ENCODE measurements around the gene PPFIBP2.
A peak's percentile ranks its signal among the peaks of the same experiment; 100 is the strongest.

Gene PPFIBP2

DNA sequence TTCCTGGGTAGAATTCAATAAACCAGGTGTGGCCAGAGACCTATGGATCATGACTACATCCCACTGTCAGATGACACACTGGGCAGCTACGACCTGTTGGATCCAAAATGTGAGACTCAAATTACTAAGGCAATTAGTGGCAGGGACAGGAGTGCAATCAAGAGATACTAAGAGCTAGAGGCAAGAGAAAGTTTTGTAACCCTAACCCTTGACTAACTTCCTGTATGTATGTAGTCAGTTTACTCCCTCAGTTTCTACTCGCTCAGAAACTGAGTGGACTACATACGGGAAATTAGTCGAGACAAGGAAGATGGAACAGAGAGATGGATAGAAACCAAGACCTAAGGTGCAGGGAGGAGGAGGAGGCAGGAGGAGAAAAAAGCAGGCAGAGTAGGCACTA is 156.8 kb downstream of the PPFIBP2 start:
- no peak for DNase-seq

DNA sequence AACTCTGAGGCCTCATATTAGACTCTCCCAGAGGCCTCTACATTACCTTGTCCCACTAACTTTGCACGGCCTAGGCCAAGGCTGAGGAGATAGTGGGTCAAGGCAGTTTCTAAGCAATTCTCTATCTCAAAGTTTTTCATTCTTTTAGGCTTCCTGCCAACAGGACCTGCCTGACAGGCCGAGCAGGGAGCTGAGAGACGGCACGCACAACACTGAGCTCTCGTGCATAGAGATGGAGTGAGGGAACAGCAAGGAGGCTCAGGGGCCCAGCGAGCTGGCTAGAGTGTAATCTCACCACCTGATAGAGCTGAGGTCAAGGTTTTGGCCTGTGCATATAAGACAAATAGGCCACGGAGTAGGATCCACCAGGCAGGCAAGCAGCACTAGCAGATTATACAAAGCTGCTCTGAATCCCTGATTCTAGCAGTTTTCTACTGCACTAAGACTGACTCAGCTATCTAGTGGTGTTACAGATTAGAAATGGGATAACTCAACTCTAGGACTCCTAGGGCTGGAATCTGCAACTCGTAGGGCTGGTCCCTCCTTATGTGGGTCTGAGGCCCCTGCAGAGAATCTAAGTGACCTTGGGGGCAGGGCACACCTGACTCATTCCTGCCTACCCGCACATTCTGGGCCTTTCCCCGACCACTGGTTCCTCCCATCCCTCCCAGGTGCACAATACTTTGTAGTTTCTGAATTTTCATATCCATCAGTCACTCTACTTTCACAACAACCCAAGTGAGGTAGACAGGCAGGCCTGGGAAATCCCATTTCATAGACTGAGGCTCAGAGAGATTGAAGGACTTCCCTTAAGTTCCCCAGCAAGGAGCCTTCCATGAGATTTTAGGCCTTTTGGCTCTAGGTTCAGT is 157.8 kb downstream of the PPFIBP2 start:
- DNase-seq: no peak

DNA sequence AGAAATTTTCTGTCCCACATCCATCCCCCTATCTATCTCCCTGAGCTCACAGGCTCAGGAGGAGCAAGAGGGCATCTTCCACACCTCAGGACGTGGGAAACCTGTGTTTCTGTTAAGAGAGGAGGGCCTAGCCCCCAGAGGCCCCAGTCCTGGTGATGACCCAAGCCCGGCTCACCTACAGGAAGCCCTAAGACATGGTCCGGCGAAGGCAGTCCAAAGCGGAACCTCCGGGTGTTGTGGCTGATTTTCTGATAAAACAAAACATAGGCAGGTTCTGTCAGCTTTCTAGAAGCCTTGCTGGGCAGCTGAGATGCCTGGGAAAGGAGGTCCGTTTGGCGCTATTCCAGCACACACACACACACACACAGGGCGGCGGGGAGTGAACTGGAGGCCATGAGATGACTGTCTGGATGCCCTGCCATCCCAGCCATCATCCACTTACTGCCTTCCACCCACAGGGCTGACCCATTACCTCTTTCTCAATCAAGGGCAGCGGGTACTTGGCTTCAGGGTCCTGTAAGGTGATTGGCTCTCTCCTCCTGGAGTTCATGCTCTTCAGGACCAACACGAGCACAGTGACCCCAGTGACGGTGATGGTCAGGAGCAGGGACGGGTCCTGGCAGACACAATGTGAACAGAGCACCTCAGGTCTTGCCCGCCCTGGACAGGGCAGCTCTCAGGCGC is 158.6 kb downstream of the PPFIBP2 start:
- no peak for DNase-seq

DNA sequence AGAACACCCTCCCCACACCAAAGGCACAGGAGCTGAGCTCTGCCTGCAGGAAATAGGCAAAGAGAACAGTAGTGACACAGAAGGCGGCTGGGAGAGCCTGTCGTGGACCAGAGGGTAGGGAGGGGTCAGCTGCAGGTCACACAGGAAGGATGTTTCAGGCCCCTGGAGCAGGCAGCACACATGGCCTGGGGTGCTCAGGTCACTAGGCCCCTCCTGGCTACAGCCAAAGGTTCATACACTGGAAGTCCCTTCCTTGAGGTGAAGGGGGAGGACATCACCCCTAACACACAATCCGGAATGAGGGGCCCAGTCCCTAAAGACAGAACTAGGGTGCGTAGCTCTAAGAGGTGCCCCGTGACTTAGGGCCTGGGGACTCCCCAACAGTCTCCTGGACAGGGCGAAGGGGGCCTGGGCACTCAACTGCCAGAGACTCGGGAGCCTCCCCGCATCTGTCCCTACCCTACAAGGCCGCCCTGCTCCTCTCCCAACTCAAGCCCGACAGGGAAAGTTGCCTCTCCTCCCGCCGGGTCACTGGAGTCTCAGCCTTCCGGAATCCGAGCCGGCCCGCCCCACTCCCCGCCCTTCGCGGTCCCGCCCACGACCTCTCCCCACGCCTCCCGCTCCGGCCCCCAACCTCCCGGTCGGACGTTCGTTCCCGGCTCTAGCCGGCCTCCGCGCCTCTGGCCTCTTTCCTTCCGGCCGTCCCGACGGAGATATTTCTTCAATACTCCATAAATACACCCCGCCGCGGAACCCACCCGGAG is 159.3 kb downstream of the PPFIBP2 start, which contains the start of gene CYB5R2:
Gene CYB5R2, minus strand, starts transcription at position 541 of the 764 bp plus-strand sequence. CDS start 675 bp downstream, outside the sequence.
- peak; percentile 21 for DNase-seq

DNA sequence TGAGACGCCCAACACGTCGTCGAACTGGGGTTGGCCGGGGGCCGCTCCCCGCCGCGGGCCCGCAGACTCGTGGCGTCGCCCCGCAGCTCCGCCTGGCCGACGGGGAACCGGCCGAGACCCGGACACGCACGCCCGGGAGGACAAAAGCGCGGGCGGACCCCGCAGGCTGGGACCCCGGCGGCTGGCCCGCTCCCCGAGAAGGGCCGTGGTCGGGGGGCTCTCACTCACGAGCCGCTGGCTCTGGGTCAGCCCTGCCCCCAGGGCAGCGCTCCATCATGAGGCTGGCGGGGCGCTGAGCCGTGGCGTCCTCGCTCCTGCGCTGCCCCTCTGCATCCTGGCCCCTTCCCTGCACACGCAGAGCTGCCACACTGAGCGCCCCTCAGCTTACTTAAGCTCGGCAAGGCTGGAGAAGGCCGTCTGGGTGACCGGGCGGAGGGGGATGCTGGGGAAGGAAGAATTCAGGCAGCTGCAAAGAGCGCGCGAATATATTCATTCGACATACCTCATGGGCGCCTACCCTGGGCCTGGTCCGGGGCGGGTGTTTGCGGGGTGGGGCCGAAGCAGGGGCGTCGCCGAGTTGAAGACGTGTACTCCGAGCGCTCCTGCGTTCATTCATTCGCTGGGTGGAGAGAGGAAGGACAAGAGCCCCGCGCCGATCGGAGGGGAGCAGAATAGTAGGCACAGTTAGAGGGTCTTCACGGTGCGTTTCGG is 160.1 kb downstream of the PPFIBP2 start:
- DNase-seq: peak; percentile 40

DNA sequence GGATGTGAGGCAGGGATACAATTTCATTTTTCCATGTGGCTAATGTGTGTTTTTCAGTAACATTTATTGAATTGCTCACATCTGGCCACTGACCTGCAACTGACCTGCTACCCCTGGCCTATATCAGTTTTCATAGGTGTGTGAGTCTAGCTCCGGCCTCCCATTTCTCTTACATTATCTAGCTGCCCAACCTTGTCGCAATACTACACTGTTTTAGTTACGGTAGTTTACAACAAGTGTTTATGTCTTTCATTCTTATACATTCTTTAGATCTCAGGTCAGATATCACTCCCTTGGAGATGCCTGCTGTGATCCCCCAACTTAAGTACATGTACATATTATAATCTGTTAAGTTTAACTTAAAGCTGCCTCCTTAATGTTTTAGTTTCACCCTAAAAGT is 161.8 kb downstream of the PPFIBP2 start:
- no peak for DNase-seq

DNA sequence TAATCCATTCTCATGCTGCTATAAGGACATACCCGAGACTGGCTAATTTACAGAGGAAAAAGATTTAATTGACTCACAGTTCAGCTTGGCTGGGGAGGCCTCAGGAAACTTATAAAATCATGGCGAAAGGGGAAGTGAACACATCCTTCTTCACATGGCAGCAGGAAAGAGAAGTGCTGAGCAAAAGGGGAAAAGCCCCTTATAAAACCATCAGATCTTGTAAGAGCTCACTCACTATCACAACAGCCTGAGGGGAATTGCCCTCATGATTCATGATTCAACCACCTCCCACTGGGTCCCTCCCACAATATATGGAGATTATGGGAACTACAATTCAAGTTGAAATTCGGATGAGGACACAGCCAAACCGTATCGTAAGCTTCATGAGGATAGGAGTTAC is 163.3 kb downstream of the PPFIBP2 start:
- DNase-seq: no peak

DNA sequence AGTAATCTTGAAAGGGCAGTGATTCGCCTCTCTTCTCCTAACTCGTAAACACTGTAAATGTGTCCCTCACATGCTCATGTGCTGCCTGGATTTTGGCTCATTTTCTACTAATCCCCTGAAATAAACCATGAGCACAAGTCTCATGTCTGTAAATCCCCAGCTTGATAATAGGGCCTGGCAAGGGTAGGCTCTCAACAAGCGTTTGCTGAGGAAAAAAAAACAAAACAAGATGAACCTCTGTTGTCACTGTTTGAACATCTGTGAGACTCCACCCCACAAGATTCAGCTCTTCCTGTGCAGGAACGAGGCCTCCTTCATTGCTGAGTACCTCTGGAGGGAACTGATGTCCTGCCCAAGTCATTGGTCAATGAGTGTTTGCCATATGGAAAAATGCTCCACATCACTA is 164.0 kb downstream of the PPFIBP2 start:
- no peak for DNase-seq

DNA sequence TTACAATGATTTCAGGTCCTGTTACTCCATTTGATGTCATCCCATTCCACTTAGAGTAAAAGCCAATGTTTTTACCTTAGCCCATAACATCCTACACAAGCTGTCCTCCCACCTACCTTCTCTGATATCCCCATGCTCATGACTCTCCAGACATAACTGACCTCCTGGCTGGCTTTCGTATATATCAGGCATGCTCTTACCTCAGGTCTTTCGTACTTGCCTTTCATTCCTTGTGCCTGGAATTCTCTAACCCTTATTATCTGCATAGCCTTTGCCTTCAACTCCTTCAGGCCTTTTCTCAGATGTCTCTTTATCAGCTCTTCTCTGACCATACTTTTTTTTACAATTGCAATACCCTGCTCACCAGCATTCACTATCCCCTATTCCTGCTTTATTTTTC is 169.8 kb downstream of the PPFIBP2 start:
- DNase-seq: no peak

DNA sequence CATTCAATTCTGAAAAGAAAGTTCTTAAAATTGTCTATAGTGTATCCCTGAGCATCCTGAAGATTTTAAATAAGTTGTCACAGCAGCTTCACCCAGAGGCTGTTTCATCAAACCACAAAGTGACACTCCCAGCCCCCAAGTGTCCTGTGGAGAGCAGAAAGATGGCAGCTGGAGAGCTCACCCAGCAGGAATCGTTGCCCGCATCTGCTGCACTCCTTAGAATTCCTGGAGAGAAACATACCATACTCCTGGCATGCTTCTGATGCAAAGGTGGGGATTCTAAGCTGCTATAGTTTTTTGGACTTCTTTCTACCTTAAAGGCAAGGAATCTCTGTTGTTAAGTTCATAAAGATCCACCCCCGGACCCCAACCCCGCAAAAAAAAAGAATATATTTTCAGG is 173.0 kb downstream of the PPFIBP2 start:
- DNase-seq: no peak

DNA sequence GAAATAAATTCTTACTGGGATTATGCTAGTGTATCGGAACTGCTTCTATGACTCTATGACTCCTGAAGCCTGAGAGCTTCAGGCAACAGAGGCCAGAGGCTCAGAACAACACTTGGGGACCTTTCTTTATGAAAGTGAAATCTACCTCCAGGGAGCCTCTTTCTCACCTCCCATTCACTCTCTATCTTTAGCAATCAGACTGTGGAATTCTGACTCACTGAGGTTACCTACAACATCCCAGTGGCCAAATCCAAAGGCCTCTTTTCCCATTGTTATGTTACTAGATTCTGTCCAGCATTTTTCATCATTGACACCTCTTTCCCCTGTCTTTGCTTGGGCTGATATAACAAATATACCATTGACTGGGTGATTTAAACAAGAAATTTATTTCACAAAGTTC is 173.6 kb downstream of the PPFIBP2 start:
- DNase-seq: no peak

DNA sequence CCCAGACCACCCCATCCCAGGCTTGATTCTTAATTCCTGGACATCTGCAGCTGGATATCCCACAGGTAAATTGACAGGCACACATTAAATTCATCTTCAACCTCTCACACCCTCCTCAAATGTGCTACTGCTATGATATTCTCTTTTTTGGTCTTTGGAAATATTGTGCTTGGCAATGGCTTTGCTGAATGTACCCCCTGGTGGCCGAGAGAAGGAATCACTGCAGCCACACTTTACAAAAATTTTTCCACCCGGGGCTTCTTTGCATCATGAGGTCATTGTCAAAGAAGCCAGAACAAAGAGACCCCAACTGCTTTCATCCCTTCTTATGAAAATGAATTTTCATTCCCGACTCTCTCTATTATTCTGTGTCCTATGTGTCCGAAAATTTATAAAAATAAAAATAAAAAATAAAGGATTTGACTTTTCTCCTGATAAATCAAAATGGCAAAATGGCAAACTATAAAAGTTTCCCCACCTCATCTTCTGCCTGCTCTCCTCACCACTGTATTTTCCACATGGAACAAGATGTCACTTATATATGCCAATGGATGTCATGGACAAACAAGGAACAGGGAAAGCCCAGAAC is 174.5 kb downstream of the PPFIBP2 start:
- no peak for DNase-seq

DNA sequence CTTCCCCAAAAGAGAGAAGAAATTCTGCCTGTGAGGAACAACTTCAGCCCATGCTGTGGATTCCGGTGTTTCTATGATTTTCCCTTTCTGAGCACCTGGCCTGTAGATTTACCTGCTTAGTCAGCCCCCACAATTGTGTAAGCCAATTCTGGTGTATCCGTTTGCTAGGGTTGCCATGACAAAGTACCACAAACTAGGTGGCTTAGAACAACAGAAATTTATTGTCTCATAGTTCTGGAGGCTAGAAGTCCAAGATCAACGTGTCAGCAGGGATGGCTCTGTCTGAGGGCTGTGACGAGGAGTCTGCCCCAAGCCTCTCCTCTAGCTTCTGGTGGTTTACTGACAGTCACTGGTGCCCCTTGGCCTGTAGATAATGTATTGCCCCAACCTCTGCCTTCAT is 175.4 kb downstream of the PPFIBP2 start:
- no peak for DNase-seq

DNA sequence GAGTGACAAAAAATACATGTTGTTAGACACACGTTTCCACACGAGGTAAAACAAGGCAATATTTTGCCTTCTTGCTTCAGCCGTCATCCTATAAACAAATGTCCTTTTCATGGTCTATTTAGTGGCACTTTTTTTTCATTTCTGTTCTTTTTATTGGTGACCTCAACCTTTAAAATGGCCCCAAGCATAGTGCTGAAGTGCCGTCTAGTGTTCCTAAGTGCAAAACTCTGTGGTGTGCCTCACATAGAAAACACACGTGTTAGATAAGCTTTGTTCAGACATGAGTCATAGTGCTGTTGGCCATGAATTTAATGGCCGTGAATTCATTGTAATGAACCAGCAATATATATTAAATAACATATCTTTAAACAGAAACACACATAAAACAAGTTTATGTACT is 176.8 kb downstream of the PPFIBP2 start:
- no peak for DNase-seq

DNA sequence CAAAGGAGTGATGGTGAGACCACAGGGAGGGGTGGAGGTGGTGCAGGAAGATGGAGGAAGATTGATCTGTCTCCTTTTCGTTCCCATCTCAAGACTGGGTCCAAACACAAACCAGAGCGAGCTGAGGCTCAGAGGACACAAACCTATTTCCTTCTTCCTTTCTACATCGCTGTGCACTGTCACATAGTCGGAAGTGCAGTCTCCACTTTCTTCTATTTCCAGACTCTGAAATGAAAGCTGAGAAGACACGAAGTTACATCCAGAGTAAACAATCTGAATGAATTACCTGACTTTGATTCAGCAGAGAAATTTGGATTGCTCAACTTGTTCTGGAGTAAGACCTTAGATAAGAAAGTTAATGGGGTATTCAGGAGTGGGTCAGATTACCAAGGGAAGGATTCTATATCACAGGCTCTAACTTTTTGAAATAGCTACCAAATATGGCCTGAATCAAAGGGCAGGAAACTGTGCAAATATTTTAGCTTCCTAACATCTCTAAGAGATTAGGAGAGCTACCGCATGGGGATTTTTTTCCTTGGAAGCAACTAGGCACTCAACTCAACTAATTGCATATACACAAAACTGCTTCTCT is 178.1 kb downstream of the PPFIBP2 start:
- DNase-seq: no peak

DNA sequence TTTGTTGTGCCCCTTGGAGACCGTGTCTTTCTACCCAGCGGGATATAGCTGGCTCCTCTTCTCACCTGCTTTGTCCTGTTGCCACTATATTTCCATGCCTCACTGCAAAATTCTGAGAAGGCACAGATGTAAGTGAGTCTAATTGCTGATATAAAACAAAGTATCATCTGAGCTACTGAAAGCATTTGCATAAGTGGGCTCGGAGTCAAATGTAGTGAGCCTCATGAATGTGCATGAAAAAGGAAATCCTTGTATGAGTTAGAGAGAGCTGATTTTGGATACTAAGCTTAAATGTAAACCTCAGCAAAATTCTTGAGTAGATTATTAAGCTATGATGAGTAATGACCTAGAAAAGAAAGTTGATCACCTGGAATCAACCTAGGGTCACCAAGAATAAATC is 178.6 kb downstream of the PPFIBP2 start:
- no peak for DNase-seq

DNA sequence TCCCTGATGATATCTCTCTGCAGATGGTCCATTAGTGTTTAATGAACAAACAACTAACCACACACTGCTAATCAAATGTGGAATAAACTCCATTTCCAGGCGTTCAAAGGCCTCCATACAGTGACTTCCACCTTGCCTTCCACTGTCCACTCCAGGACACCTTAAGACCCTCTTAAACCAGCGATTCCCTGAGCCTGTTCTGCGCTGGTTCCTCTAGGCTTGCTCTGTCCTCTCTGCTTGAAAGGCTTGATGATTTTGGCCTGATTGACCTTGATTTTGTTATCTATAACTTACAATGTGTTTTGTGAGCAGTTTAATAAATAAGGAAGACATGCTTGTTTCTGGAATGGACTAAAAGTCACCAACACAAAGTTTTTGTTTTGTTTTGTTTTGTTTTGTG is 180.4 kb downstream of the PPFIBP2 start:
- DNase-seq: no peak

DNA sequence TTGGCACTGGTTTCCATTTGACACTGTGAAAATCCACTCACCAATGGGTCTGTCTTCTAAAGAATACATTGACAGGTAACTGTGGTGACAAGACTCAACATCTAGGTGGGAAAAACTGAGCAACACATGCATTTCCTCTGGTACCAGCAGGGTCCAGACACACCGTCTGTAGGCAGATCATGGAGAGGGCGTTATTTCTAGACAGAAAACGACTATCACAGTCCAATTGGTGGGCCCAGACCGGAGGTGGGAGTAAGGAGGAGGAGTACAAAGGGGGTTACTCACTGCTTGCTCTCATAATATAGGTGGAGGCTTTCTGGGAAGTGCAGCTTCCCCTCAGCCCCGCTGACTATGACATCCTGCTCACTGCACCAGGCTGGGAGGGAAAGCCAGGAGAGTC is 182.6 kb downstream of the PPFIBP2 start:
- DNase-seq: no peak

Data from NCI-H774 (cell line).